ENCODE data around the gene SFTPD.

The SFTPD gene

GRCh38 chr10:79944428-79945395, 4.2 kb downstream of the SFTPD start:
- DNase-seq (ENCODE audit: low read depth in 2 of 2): no peak

- no peak for DNase-seq (ENCODE audit: low read depth in 2 of 2)
Observed at GRCh38 chr10:79943871-79944270, 5.0 kb downstream of the SFTPD start.

GRCh38 chr10:79942261-79943185, 6.4 kb downstream of the SFTPD start:
- DNase-seq (ENCODE audit: low read depth in 2 of 2): no peak

- DNase-seq (ENCODE audit: low read depth in 2 of 2): no peak
Observed at GRCh38 chr10:79941585-79942210, 7.2 kb downstream of the SFTPD start.

GRCh38 chr10:79941146-79941545, 7.8 kb downstream of the SFTPD start:
- no peak for DNase-seq (ENCODE audit: low read depth in 2 of 2)

- DNase-seq (ENCODE audit: low read depth in 2 of 2): no peak
Observed at GRCh38 chr10:79940431-79940830, 8.5 kb downstream of the SFTPD start.

- DNase-seq (ENCODE audit: low read depth in 2 of 2): no peak
Observed at GRCh38 chr10:79939969-79940368, 8.9 kb downstream of the SFTPD start.

GRCh38 chr10:79938728-79939406, 10.0 kb downstream of the SFTPD start:
- DNase-seq (ENCODE audit: low read depth in 2 of 2): no peak

GRCh38 chr10:79937701-79938151, 11.2 kb downstream of the SFTPD start:
- no peak for DNase-seq (ENCODE audit: low read depth in 2 of 2)

GRCh38 chr10:79936625-79937615, 12.0 kb downstream of the SFTPD start:
- no peak for DNase-seq (ENCODE audit: low read depth in 2 of 2)

GRCh38 chr10:79933961-79934360, 14.9 kb downstream of the SFTPD start:
- DNase-seq (ENCODE audit: low read depth in 2 of 2): no peak

- no peak for DNase-seq (ENCODE audit: low read depth in 2 of 2)
Observed at GRCh38 chr10:79932841-79933379, 16.0 kb downstream of the SFTPD start.

GRCh38 chr10:79932307-79932706, 16.6 kb downstream of the SFTPD start:
- no peak for DNase-seq (ENCODE audit: low read depth in 2 of 2)

GRCh38 chr10:79930751-79931150, 18.2 kb downstream of the SFTPD start:
- DNase-seq (ENCODE audit: low read depth in 2 of 2): no peak

GRCh38 chr10:79930267-79930666, 18.6 kb downstream of the SFTPD start:
- DNase-seq (ENCODE audit: low read depth in 2 of 2): no peak

- peak; percentile 38 to 63 for DNase-seq (ENCODE audit: low read depth in 2 of 2)
Observed at GRCh38 chr10:79929409-79929904, 19.4 kb downstream of the SFTPD start.

- DNase-seq (ENCODE audit: low read depth in 2 of 2): no peak
Observed at GRCh38 chr10:79928028-79928583, 20.8 kb downstream of the SFTPD start.

GRCh38 chr10:79927111-79927828, 21.6 kb downstream of the SFTPD start:
- no peak for DNase-seq (ENCODE audit: low read depth in 2 of 2)

- DNase-seq (ENCODE audit: low read depth in 2 of 2): no peak
Observed at GRCh38 chr10:79926037-79926436, 22.9 kb downstream of the SFTPD start.
